ENCODE measurements around the gene MRAS.
"Not testable (repeated sequence)": the region's sequence is repeated elsewhere in the genome, so short reads cannot be mapped to it uniquely, and the experiment has no call there.

MRAS gene

GRCh38 chr3:138418601-138419206, 70.3 kb downstream of the MRAS start:
- DNase-seq (ENCODE audit: low read depth): no peak
- H3K4me3 ChIP-seq (ENCODE audit: low read depth, low read length): no peak overlapping the region
- TF ChIP-seq CTCF (IDR thresholded peaks at IDR 0.05; ENCODE audit: low read depth, low read length): no peak
- TF ChIP-seq POLR2A (IDR thresholded peaks at IDR 0.05; ENCODE audit: extremely low read depth, insufficient read length): no peak
- no peak for TF ChIP-seq MYC (IDR thresholded peaks at IDR 0.05; ENCODE audit: low read depth, low read length)
- TF ChIP-seq, protein P1, sequence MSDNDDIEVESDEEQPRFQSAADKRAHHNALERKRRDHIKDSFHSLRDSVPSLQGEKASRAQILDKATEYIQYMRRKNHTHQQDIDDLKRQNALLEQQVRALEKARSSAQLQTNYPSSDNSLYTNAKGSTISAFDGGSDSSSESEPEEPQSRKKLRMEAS (IDR thresholded peaks at IDR 0.05; ENCODE audit: low read depth, low read length): no peak

DNA sequence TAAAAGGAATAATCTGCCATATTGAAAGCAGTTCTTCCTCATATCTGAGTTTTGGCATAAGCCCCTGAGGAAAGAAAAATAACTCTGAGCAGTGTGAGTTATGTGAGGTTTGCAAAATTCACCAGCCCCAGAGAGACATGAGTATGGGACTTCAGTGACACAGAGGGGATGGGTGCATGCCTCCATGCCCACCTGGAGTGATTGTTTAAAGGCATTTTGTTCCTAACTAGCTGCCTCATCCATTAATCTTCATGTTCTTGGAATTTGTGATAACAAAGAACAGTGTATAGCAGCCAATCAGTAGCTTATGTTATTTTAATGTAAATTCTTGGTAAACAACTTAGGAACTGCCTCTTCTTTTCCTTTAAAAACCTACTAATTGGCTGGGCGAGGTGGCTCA, 74.9 kb downstream of the MRAS start:
- no peak overlapping the region for H3K4me3 ChIP-seq (ENCODE audit: low read depth, low read length)
- DNase-seq (ENCODE audit: low read depth): no peak
- TF ChIP-seq, protein P1 (IDR thresholded peaks at IDR 0.05; ENCODE audit: low read depth, low read length): no peak
- TF ChIP-seq POLR2A (IDR thresholded peaks at IDR 0.05; ENCODE audit: extremely low read depth, insufficient read length): no peak
- no peak for TF ChIP-seq CTCF (IDR thresholded peaks at IDR 0.05; ENCODE audit: low read depth, low read length)
- TF ChIP-seq MYC (IDR thresholded peaks at IDR 0.05; ENCODE audit: low read depth, low read length): no peak

DNA sequence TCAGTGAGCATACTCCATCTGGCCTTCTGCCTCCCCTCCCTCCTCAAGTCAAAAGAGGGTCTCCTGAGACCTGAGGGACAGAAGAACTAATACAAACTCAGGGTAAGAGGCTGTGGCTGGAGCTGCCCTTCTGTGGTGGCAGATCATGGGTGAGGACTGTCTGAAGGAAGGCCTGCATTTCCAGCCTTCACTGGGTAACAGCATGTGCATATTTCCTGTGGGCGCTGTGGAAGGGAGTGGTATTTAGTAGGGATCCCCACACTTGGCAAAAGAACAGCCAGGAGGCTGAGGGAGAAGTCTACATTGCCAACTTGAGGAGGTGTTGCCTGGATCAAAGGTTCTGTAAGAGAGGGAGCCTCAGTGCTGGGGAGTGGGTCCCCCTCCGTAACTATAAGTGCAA, 75.9 kb downstream of the MRAS start:
- DNase-seq (ENCODE audit: low read depth): no peak
- H3K4me3 ChIP-seq (ENCODE audit: low read depth, low read length): no peak overlapping the region
- TF ChIP-seq MYC (IDR thresholded peaks at IDR 0.05; ENCODE audit: low read depth, low read length): no peak
- no peak for TF ChIP-seq POLR2A (IDR thresholded peaks at IDR 0.05; ENCODE audit: extremely low read depth, insufficient read length)
- TF ChIP-seq, protein P1 (IDR thresholded peaks at IDR 0.05; ENCODE audit: low read depth, low read length): no peak
- TF ChIP-seq CTCF (IDR thresholded peaks at IDR 0.05; ENCODE audit: low read depth, low read length): no peak

- no peak overlapping the region for H3K4me3 ChIP-seq (ENCODE audit: low read depth, low read length)
- peak; percentile 41 for TF ChIP-seq CTCF (IDR thresholded peaks at IDR 0.05; ENCODE audit: low read depth, low read length)
- TF ChIP-seq, protein P1 (IDR thresholded peaks at IDR 0.05; ENCODE audit: low read depth, low read length): no peak
- TF ChIP-seq MYC (IDR thresholded peaks at IDR 0.05; ENCODE audit: low read depth, low read length): no peak
- DNase-seq (ENCODE audit: low read depth): peak; percentile 36
Observed at GRCh38 chr3:138426211-138426610, 77.8 kb downstream of the MRAS start.

GRCh38 chr3:138426754-138427153, 78.4 kb downstream of the MRAS start:
- not testable (repeated sequence) for H3K4me3 ChIP-seq (ENCODE audit: low read depth, low read length); DNase-seq (ENCODE audit: low read depth)

DNA sequence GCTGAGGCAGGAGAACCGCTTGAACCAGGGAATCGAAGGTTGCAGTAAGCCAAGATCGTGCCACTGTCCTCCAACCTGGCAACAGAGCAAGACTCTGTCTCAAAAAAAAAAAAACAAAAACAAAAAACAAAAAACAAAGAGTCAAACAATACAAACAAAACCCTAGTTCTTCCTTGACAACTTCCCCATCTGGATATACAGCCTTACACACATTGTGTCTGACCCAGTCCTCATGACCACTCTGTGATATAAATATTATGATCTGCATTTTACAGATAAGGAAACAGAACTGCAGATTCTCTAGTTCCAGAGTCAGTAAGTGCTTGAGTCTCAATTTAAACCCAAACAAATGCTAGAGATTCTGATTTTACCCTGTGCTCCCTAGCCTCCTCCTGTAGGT, 81.3 kb downstream of the MRAS start:
- TF ChIP-seq POLR2A (IDR thresholded peaks at IDR 0.05; ENCODE audit: extremely low read depth, insufficient read length): no peak
- TF ChIP-seq, protein P1 (IDR thresholded peaks at IDR 0.05; ENCODE audit: low read depth, low read length): no peak
- TF ChIP-seq MYC (IDR thresholded peaks at IDR 0.05; ENCODE audit: low read depth, low read length): no peak
- TF ChIP-seq CTCF (IDR thresholded peaks at IDR 0.05; ENCODE audit: low read depth, low read length): no peak
- H3K4me3 ChIP-seq (ENCODE audit: low read depth, low read length): no peak overlapping the region
- no peak for DNase-seq (ENCODE audit: low read depth)

Data from NB4 (cell line).